Stimulated activated naive CD8-positive, alpha-beta T cell treated with anti-CD3 and anti-CD28 coated beads, Interleukin-15, amount 100 ng/mL, for 72 hours (primary cell): Measurements from ENCODE around the gene MEF2D.

ENCODE experiments used
- ATAC-seq: fragments of 150-1000 bp; cut with Tn5 transposase; 2 replicates; pipeline ENCODE4 v1.10.0; 2021; ENCODE audit warnings: mild to moderate bottlenecking, moderate library complexity
- DNase-seq, 2 donors: peaks; one replicate each; pipeline ENCODE4 v3.0.0; 2021 to 2022
- H3K27ac Mint-ChIP-seq, 2 donors: one replicate each; pipeline ENCODE4 v1.8.0; 2022; ENCODE audit warnings: mild to moderate bottlenecking in 2 of 2, mixed read lengths in 2 of 2, moderate library complexity in 2 of 2
- H3K27me3 Mint-ChIP-seq: one replicate; pipeline ENCODE4 v1.8.0; 2022; ENCODE audit warnings: mixed read lengths
- H3K4me1 Mint-ChIP-seq: one replicate; pipeline ENCODE4 v1.8.0; 2022; ENCODE audit warnings: mild to moderate bottlenecking, mixed read lengths
- H3K4me3 Mint-ChIP-seq, 2 donors: one replicate each; pipeline ENCODE4 v1.8.0; 2022; ENCODE audit warnings: mild to moderate bottlenecking in 2 of 2, mixed read lengths in 2 of 2, moderate library complexity in 1 of 2
- H3K9me3 Mint-ChIP-seq, 2 donors: one replicate each; pipeline ENCODE4 v1.8.0; 2022; ENCODE audit warnings: mixed read lengths in 2 of 2

The MEF2D gene

DNA sequence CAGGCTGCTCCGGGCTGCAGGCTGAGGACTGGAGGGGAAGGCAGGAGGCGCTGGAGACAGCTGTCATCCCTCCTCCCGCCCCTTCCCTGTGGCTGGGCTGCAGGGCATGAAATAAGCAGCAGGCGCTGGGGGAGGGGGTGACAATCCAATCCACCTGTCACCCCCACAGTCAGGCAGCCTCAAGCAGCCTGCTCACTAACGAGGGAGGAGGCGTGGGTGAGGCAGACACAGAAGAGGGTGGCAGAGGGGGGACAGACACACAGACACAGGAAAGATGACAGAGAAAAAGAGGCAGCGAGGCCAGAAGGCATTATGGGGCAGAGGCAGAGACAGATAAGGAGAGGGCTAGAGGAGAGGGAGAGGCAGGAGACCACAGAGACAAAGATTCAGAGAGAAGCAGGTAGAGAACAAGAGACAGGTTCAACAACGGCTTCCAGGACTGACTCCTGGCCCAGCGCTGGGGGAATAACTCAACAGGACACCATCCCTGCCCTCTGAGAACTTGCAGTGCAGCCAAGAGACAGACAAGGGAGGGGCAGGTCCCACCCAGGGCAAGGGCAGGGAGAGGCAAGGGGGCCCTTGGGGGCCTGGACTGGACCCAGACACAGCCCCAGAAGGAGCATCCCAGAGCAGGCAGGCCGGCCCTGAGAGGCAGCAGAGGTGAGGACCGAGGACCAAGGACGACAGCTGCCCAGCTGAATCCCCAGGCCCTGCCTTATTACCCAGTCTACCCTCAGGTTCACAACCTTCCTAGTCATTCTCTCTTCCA, 11.2 kb downstream of the MEF2D start:
- H3K4me3 Mint-ChIP-seq = peak overlapping the region; percentile 66 to 84
- peaks cover 94% of the 10 kb centered on the region for H3K4me1 Mint-ChIP-seq
- ATAC-seq = peak; percentile 51
- DNase-seq = peak; percentile 45 to 52
- H3K27ac Mint-ChIP-seq = peak overlapping the region; percentile 1 to 69
- no peaks in the 10 kb centered on the region for H3K9me3 Mint-ChIP-seq
- H3K27me3 Mint-ChIP-seq = no peaks in the 10 kb centered on the region

DNA sequence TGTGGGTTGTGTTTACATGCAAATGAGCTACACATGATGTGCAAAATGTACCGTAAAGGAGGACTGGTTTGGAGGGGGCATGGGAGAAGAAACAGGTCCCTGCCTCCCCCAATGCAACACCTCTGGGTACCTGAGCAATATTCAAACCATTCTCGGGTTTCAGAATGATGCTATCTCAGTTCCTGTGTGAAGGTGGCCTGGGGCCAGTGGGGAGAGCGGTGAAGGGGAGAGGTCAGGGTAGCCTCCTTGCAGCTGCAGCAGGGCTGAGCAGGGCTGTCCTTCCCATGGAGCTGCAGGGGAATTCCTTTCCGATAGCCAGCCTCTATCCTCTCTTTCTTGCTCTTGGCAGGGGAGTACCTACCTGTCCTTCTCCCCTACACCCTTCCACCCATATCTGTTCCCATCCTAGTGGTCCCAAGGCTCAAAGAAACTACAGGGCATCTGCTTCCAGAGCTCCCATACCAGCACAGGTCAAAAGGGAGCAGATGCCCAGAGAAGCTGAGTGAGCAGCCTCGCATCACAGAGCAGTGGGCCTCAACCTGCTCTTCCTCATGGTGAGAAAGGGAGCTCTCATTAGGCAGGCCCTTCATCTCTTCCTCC, 11.9 kb downstream of the MEF2D start:
- H3K4me3 Mint-ChIP-seq = peak overlapping the region; percentile 66 to 84
- H3K27ac Mint-ChIP-seq = peak overlapping the region; percentile 69 to 89
- H3K4me1 Mint-ChIP-seq = peaks cover 91% of the 10 kb centered on the region
- DNase-seq = peak; percentile 57 to 75
- peak; percentile 88 for ATAC-seq
- no peaks in the 10 kb centered on the region for H3K9me3 Mint-ChIP-seq
- no peaks in the 10 kb centered on the region for H3K27me3 Mint-ChIP-seq

DNA sequence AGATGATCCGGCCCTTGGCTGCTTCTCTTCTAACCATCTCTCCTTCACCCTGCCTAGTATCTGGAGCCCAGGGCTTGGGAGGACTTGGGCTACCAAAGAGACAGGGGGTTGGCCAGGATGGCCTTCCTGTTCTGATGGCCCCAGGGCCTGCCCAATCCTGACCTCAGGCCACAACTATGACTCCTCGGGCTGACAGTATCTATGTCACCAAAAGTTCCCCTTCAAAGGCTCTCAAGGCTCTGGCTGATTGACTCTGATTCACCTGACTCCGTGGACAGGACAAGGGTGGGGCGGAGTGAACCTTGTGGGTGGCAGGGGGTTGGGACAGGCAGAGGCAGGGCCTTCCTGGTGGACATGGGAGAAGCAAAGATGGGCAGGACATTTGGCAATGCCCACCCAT, 12.7 kb downstream of the MEF2D start:
- ATAC-seq (peak; percentile 84), DNase-seq (peak; percentile 44 to 75)
- Mint-ChIP-seq H3K27ac (peak overlapping the region; percentile 51 to 69), H3K4me1 (peaks cover 91% of the 10 kb centered on the region), H3K27me3 (no peaks in the 10 kb centered on the region), H3K4me3 (peak overlapping the region; percentile 66 to 84), H3K9me3 (no peaks in the 10 kb centered on the region)

DNA sequence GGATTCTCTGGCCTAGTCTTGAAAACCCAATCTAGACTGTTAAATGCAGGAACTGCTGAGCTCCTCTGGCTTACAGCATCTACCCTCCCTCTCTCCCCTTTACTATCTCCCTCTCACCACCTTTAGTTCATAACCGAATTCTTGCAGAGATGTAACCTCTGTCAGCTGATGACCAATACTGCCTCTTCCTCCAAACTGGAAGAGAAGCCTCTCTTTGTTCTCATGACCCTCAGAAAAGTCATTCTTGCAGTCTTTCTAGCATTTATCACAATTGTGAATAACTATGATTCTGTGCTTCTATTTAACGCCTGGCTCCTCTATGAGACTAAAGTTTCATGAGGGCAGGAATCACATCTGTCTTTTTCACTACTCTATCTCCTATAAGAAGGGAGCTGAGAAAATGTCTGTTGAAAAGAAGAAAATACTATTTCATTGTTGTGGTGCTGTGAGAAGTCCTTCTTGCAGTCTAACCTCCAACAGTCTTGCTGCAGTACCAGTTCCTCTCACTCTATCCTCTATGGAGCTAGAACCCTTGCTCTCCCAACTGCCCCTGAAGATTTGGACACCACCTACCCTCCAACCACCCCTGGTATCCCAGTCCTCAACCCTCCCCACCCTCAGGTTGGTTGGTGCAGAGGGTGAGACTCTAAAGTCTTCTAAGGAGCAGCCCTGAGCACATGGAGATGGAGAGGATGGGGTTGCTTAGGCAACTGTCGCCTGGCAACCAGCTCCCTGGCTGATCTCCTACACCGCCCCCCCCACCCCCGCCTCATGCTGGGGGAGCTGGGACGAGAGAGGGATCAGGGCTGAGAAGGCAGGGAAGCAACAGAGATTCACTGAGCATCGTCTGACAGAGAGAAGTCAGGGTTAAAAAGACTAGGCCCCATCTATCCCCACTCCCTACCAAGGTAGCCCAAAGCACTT, 13.9 kb downstream of the MEF2D start:
- Mint-ChIP-seq H3K4me1 (peaks cover 91% of the 10 kb centered on the region), H3K27ac (peak overlapping the region in 1 of 2 donors; percentile 72), H3K9me3 (no peaks in the 10 kb centered on the region), H3K4me3 (no peak overlapping the region), H3K27me3 (no peaks in the 10 kb centered on the region)
- no peak for DNase-seq
- ATAC-seq = no peak

DNA sequence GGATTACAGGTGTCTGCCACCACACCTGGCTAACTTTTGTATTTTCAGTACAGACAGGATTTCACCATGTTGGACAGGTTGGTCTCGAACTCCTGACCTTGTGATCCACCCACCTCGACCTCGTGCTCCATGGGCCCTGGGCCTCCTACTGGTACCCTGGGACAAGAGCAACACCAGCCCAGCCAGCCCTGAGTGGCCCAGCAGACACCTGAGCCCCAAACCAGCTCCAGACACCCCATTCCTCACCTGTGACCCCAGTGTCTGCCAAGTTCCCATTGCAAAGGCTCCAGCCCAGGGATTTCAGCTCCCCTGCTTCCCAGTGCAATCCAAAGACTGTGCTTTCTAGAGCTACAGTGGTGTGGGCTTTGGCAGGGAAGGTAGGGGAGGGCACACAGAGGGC, 14.6 kb downstream of the MEF2D start:
- ATAC-seq (no peak), DNase-seq (no peak)
- Mint-ChIP-seq H3K27ac (no peak overlapping the region), H3K27me3 (no peaks in the 10 kb centered on the region), H3K9me3 (no peaks in the 10 kb centered on the region), H3K4me3 (no peak overlapping the region), H3K4me1 (peaks cover 91% of the 10 kb centered on the region)

DNA sequence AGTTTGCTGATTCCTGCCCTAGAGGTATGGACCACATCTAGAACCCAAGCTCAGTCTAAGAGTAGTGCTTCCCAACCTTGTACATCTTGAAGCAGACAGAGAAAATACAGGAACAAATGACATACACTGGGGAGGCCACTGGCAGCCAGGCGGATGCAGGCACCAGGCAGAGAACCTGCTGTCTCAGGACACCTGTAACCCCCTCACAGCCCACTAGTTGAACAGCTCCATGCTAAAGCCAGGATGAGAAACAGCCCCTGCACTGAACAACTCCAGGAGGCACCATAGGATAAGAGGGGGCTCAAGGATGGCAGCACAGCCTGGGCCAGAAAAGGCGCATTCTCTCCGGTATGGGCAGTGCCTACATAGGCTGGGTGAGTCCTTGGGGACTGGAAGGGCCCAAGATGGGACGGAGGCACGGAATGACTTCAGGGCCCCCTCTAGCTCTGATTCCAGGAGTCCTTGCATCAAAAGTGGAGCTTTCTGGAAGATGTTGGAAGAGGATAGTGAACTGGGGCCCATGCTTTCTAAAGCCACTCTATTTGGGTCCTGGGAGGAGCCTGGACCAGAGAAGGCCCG, 16.0 kb downstream of the MEF2D start:
- H3K27ac Mint-ChIP-seq = no peak overlapping the region
- DNase-seq (no peak), ATAC-seq (no peak)
- peaks cover 88% of the 10 kb centered on the region for H3K4me1 Mint-ChIP-seq
- H3K4me3 Mint-ChIP-seq = no peak overlapping the region
- no peaks in the 10 kb centered on the region for H3K9me3 Mint-ChIP-seq
- no peaks in the 10 kb centered on the region for H3K27me3 Mint-ChIP-seq

DNA sequence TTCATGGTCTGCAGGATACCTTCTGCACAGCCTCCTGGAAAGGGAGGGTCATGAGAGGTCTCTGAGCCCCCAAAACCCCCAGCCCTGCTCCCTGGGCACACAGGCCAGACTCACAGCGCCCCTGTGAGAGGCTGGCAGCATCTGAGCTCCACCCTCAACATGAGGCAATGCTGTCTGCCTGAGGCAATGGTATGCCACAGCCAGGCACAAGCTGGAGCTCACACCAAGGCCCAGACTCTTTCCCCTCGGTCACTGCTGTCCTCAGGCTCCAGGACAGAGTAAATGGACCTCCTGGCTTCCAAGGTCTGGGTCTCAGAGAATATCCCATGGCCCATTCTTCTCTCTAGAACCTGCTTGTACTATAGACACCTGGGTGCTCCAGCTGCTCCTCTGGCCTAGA, 17.2 kb downstream of the MEF2D start:
- H3K27me3 Mint-ChIP-seq = no peaks in the 10 kb centered on the region
- no peaks in the 10 kb centered on the region for H3K9me3 Mint-ChIP-seq
- no peak for ATAC-seq
- no peak overlapping the region for H3K27ac Mint-ChIP-seq
- peaks cover 76% of the 10 kb centered on the region for H3K4me1 Mint-ChIP-seq
- DNase-seq = no peak
- H3K4me3 Mint-ChIP-seq = no peak overlapping the region

DNA sequence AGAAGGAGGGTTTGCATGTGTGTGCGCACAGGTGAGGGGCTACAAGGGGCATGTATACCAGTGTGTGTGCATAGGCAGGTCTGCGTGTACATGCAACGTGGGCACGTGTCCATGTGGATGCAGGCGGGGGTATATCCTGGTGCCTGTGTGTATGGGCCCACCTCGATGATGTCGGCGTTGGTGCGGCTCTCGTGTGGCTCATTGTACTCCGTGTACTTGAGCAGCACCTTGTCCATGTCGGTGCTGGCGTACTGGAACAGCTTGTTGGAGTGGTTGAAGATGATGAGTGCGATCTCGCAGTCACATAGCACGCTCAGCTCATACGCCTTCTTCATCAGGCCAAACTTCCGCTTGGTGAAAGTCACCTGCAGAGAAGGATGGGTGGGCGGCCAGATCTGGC, 18.3 kb downstream of the MEF2D start:
- Mint-ChIP-seq H3K4me1 (peaks cover 73% of the 10 kb centered on the region), H3K27ac (no peak overlapping the region), H3K4me3 (no peak overlapping the region)

DNA sequence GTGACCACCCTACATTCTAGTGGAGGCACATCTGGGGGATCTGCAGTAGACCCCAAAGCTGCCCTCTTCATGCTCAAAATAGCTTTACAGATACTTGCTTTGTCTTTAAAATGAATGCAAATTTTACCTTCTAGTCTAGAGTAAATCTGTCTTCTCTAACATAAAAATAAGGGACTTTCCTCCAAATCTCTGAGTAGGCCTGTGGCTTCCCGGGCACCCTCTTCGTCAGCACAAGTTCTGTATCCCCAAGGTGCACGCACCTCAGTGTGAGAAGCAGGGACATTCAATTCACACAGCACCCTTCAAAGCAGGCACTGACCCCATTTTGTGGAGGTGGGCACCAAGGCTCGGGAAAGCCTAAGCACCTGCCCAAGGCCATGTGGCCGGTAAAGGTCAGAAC, 19.0 kb downstream of the MEF2D start:
- Mint-ChIP-seq H3K9me3 (no peaks in the 10 kb centered on the region), H3K4me1 (peaks cover 73% of the 10 kb centered on the region), H3K4me3 (peak overlapping the region; percentile 46 to 82), H3K27me3 (no peaks in the 10 kb centered on the region), H3K27ac (peak overlapping the region; percentile 16 to 75)
- DNase-seq = peak; percentile 44 to 47
- peak; percentile 75 for ATAC-seq

More for the DNA sequence above, 18.3 kb downstream of the MEF2D start:
- Mint-ChIP-seq H3K9me3 (no peaks in the 10 kb centered on the region), H3K27me3 (no peaks in the 10 kb centered on the region)
- ATAC-seq = no peak
- DNase-seq = no peak

DNA sequence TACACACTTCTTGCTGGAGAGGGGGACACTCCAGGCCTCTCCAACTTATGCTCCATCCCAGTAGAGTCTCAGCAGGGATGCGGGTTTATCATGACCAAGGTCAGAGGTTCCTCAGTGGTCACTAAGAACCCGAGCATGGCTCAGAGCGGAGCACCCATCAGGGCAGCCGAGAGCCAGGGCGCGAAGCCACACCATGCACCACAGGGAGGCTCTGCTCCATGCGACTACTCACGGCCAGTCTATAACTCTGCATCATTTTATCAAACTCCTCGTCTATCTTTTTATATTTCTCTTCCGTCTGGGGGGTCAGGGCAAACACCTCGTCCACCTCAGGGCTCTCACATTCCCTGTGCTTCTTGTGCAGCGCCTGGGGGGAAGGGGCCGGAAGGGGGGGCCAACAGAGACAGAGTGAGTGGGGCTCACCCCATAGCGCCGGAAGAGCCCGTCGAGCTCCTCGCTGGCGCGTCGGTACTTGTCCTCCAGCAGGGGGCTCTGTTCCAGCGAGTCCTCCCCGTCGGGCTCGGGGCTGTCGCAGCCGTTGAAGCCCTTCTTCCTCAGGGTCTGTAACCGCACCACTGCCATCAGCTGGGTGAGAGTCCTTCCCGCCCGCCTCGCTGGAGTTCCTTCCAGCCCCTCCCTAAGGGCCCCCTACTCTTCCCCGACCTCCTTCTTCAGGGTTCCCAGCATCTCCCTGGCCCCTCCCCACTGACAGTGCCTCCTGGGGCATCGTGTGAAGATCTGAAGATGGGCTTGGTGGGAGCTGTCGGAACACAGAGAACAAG, 20.0 kb downstream of the MEF2D start:
- Mint-ChIP-seq H3K9me3 (no peaks in the 10 kb centered on the region), H3K4me3 (peak overlapping the region; percentile 46 to 82), H3K27ac (peak overlapping the region; percentile 89 to 95), H3K27me3 (no peaks in the 10 kb centered on the region), H3K4me1 (peaks cover 76% of the 10 kb centered on the region)
- ATAC-seq (peak; percentile 82), DNase-seq (peak; percentile 72 to 76)

DNA sequence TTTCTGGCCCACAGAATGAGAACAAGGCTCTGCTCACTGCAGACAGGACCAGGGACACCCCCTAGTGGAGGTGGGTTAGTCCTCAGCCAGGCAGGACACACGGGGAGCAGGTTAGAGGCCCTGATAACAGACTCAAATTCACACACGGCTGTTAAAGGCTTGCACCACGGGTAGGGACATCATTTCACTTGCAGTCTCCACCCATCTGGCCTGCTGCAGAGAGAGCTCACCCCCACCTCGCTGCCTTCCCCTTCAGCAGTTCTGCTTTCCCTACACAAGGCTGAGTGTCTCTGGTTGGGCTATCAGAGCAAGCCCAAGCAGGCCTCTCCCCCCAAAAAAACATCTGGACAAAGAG, 20.6 kb downstream of the MEF2D start:
- DNase-seq = no peak
- ATAC-seq = no peak
- Mint-ChIP-seq H3K4me3 (no peak overlapping the region), H3K9me3 (no peaks in the 10 kb centered on the region), H3K27me3 (no peaks in the 10 kb centered on the region), H3K27ac (peak overlapping the region in 1 of 2 donors; percentile 83), H3K4me1 (peaks cover 79% of the 10 kb centered on the region)

DNA sequence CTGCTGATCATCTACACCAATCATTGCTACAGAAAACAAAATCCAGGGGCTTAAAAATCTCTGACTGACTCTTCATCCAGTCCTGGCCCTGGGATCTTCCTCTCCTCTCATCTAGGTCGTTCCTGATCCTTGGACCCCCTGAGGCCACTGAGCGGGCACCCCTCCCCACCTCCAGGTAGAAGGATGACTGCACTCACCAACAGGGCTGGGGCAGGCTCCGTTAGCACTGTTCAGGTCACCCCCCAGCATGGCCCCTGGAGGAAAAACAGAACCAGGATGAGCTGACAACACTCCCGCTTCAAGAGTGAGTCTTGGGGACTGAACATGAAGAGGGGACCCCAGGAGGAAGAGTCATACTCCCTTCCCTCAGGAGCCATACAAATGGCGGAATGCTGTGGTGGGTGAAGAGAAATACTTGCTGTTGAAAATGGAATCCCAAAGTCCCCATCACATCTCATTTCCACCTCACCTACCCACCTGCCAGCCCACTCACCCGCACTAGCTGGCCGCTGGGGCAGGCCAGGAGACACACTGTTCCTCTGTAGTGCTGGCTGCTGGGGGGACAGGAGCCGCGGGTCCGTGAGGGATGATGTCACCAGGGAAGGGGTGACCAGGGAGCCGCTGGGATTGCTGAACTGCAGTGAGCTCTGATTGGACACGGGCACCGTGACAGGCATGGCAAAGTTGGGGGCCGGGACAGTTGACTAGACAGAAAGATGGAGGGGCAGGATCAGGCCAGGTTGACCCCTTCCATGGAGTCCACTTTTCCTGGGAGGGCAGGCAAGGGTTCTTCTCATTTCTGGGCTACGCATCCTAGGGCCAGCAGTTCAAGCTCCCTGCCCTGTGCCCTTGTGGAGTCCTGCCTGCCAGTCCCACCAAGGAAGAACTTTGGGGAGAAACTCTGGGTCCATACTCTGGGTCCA, 21.2 kb downstream of the MEF2D start:
- ATAC-seq = no peak
- Mint-ChIP-seq H3K27ac (peak overlapping the region in 1 of 2 donors; percentile 72), H3K4me3 (no peak overlapping the region), H3K27me3 (no peaks in the 10 kb centered on the region), H3K4me1 (peaks cover 77% of the 10 kb centered on the region), H3K9me3 (no peaks in the 10 kb centered on the region)
- DNase-seq = no peak

DNA sequence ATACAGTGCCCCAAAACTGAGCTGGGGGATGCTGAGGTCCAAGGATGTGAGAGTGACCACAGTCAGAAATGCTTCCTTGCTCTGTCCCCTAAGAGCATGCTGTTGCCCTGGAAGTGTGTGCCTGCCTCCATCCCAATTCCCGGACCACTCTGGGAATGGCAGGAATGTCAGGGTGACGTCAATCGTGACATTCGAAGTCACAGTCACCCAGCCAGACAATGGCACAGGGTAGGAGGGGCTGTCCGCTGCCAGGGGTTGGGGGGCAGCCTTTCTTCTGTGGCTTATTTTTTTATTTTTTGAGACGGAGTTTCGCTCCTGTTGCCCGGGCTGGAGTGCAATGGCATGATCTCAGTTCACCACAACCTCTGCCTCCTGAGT, 22.3 kb downstream of the MEF2D start:
- H3K4me1 Mint-ChIP-seq = peaks cover 68% of the 10 kb centered on the region
- no peak overlapping the region for H3K4me3 Mint-ChIP-seq
- no peak for ATAC-seq
- no peak overlapping the region for H3K27ac Mint-ChIP-seq
- H3K9me3 Mint-ChIP-seq = no peaks in the 10 kb centered on the region
- no peaks in the 10 kb centered on the region for H3K27me3 Mint-ChIP-seq
- no peak for DNase-seq
